Right renal cortex interstitium (tissue), 3 donors: Measurements from ENCODE around the gene KPNB1. TPM values are rescaled to one million over a fixed set of nuclear protein-coding genes. Genes with fewer than 3 reads are reported as not detected.

Experiments
- DNase-seq, 3 donors: peaks; one replicate each; pipeline ENCODE4 v3.0.0-alpha.2; 2013; ENCODE audit warnings: low read depth in 3 of 3, low spot score in 2 of 3
- polyA plus RNA-seq, 3 donors: library from polyadenylated mRNA; unstranded; fragments of 120-200 nt; gene quantifications; one replicate each; pipeline ENCODE4 v1.2.1, GENCODE V29; 2013; ENCODE audit not compliant: insufficient read length in 3 of 3

The KPNB1 gene
- 100 to 1,000 TPM; 264 to 297 (median 270) TPM for polyA plus RNA-seq

DNA sequence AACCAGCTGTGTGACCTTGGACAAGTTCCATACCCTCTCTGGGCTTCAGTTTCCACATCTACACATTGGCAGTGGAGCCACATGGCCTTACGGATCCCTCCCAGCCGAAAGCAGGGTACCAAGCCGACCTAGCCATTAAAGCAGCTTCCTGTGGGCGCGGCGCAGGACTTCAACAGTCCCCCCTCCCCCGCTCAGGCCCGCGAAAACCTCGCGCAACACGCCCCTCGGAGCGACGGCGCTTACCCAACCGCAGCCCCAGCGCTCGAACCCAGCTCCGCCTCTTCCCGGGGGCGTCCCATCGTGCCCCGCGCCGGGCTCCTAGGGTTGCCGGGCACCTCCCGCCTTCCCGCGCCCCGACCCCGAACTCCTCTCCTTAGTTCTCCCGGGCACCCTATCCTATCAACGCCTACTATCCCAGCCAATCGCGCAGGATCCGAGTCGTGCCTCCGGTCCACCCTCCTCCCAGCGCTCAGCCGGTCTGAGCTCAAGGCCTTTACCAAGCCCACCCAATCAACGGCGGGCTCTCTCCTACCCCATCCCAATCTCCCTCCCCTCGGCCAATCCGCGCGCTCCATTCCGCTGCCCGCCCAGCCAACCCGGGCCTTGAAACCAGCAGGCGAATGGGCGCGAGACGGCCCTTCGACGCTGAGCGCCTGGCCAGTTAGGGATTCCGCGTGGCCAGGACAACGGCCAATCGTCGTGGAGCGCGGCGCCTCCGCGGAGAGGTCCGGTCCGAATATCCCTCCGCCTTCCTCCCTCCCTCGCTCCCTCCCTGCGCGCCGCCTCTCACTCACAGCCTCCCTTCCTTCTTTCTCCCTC lies at the start of gene KPNB1:
TSS of gene KPNB1 (plus strand) at position 767 of the 819 bp plus-strand sequence. CDS start 326 bp downstream, outside the sequence.
- DNase-seq: peak; percentile 95 to 99 (median 99)

DNA sequence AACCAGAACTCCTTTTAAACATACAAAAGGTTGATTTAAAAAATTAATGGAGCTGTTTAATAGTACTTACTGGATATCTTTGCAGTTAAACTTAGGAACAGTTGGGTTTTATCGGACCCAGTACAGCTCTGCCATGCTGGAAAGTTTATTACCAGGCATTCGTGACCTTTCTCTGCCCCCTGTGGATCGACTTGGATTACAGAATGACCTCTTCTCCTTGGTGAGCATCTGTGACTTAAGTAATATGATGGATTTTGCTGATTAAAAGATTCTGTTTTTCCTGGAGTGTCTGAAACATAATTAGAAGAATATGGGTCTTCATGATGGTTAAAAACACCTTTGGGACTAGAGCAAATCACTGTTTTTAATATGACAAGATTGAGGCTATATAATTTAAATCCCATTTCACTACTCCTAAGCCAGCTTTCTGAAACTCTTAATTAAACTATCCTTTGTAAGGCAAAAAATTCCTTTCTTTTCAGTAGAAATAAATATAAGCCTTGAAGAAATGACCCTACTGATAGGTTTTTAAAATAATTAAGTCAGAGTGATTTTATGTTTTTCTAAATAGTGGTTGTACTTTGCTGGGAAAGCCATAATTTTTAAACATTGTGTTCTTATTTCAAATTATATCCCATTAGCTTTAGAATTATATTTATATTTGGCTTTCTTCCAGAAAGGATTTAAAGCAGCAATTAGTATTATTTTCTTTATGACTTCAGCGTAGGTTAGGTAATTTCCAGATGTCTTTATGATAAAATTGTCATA lies 45.7 kb upstream of the KPNB1 start:
- DNase-seq: no peak

DNA sequence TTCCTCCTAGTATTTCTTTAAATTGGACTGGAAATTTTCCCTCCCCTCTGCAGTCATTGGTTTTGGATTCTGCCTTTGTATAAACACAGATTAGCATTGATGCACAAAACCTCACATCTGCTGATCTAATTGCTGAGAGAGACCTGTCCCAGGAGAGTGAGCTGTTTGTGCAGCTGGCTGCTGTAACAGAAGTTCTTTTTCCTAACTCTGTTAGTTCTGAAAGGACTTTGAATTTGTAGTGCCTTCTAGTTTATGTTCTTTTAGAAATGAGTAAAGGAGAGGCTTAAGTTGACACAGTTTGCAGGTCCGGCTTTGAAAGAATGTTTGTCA lies 45.2 kb upstream of the KPNB1 start:
- peak in 1 of 3 donors; percentile 4 for DNase-seq

DNA sequence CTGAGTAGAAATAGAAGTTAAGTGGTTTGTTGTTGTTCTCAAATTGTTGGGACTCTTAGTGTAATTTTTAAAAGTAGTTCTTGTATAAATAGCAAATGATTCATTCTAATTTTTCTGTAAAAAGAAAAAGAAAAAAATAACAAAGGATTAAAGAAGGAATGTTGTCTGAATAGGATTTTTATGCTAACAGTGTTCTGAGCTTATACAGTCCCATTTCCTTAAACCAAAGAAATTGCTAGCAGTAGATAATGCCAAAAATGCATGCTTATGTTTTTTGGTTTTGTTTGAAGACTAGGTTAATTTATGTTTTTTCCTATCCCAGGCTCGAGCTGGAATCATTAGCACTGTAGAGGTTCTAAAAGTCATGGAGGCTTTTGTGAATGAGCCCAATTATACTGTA lies 44.7 kb upstream of the KPNB1 start:
- no peak for DNase-seq

GRCh38 chr17:47607481-47607880 lies 42.2 kb upstream of the KPNB1 start:
- no peak for DNase-seq

DNA sequence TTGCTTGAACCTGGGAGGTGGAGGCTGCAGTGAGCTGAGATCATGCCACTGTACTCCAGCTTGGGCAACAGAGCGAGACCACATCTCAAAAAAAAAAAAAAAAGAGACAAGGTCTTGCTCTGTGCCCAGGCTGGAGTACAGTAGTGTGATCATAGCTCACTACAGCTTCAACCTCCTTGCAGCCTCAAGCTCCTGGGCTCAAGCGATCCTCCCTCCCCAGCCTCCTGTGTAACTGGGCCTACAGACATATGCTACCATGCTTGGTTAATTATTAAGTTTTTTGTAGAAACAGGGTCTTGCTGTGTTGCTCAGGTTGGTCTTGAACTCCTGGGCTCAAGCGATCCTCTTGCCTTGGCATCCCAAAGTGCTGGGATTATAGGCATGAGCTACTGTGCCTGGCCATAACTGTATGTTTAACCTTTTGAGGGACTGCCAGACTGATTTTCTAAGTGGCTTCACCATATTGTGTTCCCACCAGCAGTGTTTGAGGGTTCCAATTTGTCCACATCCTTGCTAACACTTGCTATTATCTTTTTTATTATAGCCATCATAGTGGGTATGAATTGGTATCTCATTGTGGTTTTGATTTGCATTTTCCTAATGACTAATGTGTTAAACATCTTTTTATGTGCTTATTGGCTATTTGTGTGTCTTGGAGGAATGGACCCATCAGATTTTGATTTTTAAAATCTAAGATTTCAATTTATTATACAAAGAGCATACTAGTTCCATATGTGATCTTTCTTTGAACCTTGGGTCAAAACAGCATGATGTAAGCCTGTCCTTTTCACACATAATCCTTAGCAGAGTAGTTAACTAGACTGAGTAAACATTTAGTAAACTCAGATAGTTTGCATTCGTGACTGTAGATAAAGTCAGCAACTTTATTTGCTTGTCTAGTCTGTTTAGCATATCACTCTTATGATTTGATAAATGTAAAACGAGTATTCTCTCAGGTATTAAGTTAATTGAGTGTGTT lies 38.1 kb upstream of the KPNB1 start:
- DNase-seq: no peak

DNA sequence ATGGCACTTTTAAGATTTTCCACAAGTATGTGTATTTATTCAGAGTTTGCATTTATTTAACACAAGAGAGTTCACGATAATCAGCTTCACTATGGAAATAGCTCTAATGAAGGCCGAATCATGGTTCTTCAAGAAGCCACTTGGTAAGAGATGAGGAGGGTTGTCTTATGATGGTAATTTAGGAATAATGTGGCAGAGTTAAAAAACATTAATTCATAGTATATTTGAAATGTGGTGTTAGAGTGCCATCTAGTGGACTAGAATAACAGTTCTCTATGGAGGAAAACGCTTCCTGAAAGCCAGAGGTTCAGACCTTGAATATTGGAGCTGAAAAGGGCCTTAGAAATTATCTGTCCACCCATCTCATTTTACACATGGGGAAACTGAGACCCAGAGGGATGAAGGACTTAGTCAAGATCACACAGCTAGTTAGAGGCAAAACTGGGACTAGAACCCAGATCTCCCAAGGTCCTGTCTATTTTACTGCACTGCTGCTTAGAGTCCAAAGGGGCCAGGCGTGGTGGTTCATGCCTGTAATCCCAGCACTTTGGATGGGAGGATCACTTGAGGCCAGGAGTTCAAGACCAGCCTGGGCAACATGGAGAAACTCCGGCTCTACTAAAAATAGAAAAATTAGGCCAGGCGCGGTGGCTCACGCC lies 33.8 kb upstream of the KPNB1 start:
- DNase-seq: peak; percentile 29 to 38 (median 36)

DNA sequence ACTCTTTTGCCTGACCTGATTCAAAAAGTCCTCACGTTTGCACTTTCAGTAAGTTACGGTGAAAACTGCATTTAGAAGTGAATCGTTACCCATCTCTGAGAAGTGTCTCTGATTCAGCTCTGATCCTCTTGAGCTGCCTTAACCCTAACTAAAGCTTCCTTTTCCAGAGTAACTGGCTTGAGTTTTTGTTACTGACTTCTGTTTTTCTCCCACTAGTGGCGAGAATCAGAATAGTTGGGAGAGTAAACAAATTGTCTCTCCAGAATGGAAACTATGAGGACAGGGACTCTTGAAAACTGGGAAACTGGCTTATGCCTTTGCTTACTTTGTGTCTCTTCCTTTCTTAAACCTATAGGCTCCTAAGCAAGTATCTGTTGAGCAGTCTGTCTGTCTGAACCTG lies 31.3 kb upstream of the KPNB1 start:
- DNase-seq: no peak

DNA sequence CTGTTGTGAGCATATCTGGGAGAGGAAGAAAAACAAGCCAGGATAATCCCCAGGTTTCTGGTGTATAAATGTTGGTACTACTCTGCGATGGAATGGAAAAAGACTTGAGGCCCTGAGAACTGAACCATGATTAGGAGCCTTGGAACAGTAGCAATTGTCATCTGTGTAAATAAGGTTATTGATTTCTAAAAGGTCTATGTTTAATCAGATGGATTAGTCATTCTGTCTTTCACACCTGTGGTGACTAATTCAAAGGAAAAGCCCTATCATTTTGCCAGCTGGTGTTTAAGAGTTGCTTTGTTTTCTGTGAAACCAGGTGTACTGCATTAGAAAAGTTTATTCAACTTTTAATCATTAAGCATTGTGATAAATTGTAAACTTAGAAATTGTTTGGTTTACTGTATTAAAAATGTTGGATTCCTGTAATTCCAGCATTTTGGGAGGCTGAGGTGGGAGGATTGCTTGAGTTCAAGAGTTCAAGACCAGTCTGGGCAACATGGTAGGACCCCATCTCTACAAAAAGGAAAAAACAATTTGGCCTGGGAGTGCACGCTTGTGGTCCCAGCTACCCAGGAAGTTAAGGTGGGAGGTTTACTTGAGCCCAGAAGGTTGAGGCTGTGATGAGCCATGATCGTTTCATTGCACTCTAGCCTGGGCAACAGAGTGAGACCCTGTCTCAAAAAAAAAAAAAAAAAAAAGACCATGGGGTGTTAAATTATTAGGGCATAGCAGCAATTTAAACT lies 29.0 kb upstream of the KPNB1 start:
- no peak for DNase-seq

GRCh38 chr17:47621293-47622179 lies 28.2 kb upstream of the KPNB1 start:
- DNase-seq: no peak

DNA sequence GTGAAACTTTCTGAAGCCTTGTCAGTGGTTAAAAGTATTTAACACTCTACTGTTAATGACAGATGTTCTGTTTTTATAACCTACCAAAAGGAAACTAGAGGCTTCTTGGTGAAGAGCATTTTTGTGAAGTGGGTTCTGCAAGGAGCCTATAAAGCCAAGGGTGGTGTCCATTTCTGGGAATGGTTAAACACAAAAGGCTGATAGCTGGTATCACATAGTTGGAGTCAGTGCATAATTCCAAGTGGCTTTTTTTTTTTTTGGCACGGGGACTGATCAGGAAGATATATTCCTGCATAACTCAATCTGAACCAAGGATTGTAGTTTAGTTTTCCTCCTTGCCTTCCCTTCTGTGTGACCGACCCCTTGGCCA lies 27.6 kb upstream of the KPNB1 start:
- DNase-seq: no peak

GRCh38 chr17:47624727-47625068 lies 25.0 kb upstream of the KPNB1 start:
- DNase-seq: no peak

DNA sequence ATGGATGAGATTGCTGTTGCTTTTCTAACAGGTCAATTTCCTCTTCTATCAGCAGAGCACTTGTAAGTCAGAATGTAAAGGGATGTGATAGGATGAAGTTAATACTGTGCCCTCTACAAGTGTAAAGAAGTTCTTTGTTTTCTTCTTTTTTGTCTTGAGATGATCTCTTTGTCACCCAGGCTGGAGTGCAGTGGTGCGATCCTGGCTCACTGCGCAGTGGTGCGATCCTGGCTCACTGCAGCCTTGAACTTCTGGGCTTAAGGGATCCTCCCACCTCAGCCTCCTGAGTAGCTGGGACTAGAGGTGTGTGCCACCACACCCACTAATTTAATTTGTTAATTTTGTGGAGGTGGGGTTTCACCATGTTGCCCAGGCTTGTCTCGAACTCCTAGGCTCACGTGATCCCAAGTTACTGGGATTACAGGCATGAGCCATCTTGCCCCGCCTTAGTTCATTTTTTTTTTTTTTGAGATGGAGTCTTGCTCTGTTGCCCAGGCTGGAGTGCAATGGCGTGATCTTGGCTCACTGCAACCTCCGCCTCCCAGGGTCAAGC lies 21.6 kb upstream of the KPNB1 start:
- DNase-seq: no peak

- no peak for DNase-seq
Observed at GRCh38 chr17:47629826-47630225, 19.9 kb upstream of the KPNB1 start.

DNA sequence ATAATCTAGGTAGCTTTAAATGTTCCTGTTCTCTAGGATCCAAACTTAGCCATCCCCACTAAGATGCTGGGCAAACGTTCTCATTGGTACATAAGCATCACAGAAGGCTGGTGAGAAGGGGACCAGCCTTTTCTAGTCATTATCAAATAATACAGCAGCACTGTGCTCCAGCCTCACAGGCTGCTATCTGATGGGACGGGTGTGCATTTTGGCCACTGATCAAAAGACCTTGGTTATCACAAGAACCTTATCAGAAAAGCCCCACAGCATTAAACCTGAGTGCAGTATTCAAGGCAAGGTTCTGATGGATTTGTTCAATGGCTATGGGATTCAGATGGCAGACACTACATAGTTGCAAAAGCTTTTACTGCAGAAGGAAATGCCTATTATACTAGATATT lies 19.1 kb upstream of the KPNB1 start:
- DNase-seq: no peak

DNA sequence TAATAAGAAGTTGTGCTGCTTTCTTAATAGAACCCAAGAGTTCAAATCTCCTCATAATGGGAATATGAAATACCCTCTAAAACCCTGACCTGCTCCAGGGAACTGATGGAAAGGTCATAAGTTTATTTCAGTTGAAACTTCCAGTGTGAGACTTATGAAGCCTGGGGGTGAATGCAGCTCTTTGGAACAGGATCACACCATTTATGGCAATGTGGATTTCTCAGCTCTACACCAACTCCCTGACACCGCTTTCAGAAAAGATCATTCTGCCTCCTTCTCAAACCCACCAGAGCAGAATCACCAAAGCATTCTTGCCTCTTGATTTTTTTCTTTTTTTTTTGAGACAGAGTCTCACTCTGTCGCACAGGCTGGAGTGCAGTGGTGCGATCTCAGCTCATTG lies 16.7 kb upstream of the KPNB1 start:
- no peak for DNase-seq

DNA sequence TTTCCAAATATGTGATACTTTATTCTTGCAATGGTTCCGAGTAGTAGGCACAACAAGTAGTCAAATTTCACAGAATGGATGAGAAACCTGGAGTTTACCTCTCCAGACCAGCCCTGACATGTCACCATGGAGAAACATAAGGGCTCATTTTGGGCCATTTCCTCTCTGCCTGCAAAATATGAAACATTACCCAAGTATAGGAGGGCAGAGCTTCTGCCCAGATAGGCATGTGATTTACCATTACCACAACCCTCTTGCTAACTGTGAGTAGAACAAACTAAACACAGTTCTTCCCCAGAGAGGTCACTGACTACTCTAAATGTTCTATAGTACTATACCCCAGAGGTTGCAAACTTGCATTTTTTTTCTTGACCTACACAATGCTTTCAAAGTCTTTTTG lies 15.7 kb upstream of the KPNB1 start:
- no peak for DNase-seq

- DNase-seq: no peak
Observed at GRCh38 chr17:47634870-47635269, 14.8 kb upstream of the KPNB1 start.

DNA sequence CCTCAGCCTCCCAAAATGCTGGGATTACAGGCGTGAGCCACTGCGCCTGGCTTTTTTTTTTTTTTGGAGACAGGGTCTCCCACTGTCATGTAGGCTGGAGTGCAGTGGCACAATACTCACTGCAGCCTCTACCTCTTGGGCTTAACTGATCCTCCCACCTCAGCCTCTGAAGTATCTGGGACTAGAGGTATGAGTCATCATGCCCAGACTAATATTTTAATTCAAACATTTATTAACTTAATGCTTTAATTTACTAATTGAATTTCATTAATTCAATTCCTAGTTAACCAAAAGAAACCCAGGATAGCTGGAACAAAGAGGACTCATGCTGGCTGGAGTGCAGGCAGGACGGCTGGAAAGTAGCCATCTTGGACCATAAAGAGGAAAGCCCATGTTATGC lies 14.0 kb upstream of the KPNB1 start:
- no peak for DNase-seq
